Trophoblast cell (in vitro differentiated cells and primary cell): ENCODE results near the gene CFTR.

Experiments
- DNase-seq, 2 donors: peaks; one replicate each; pipeline ENCODE4 v3.0.0-alpha.2; 2016
- H2AFZ ChIP-seq: 2 replicates; pipeline ENCODE4 v1.6.1; 2013; ENCODE audit warnings: low read length, moderate library complexity, mild to moderate bottlenecking; ENCODE audit not compliant: insufficient read depth, poor library complexity
- H2AK5ac ChIP-seq: 2 replicates; pipeline ENCODE4 v1.6.1; 2013; ENCODE audit warnings: mild to moderate bottlenecking, low read length
- H2BK120ac ChIP-seq: 2 replicates; pipeline ENCODE4 v1.6.1; 2013; ENCODE audit warnings: low read length, mild to moderate bottlenecking, moderate library complexity; ENCODE audit not compliant: insufficient read depth, poor library complexity
- H2BK12ac ChIP-seq: 2 replicates; pipeline ENCODE4 v1.6.1; 2013; ENCODE audit warnings: mild to moderate bottlenecking, low read length, moderate library complexity
- H2BK5ac ChIP-seq: 2 replicates; pipeline ENCODE4 v1.6.1; 2013; ENCODE audit warnings: low read length, low read depth, moderate library complexity, mild to moderate bottlenecking; ENCODE audit not compliant: poor library complexity
- H3K14ac ChIP-seq: 2 replicates; pipeline ENCODE4 v1.6.1; 2013; ENCODE audit warnings: mild to moderate bottlenecking, low read length
- H3K18ac ChIP-seq: 2 replicates; pipeline ENCODE4 v1.6.1; 2013; ENCODE audit warnings: mild to moderate bottlenecking, low read length
- H3K23ac ChIP-seq: 2 replicates; pipeline ENCODE4 v1.6.1; 2013; ENCODE audit warnings: low read length
- H3K27ac ChIP-seq: 2 replicates; pipeline ENCODE4 v1.5.1; 2013; ENCODE audit warnings: low read depth, mild to moderate bottlenecking, inconsistent platforms, low read length, moderate library complexity
- H3K27me3 ChIP-seq: 2 replicates; pipeline ENCODE4 v1.6.1; 2013; ENCODE audit warnings: inconsistent platforms, mild to moderate bottlenecking, low read length, moderate library complexity; ENCODE audit not compliant: insufficient read depth
- H3K36me3 ChIP-seq, 2 experiments: 1 replicate in 1 of 2; 2 replicates in 1 of 2; pipeline ENCODE4 v1.6.1; 2013; ENCODE audit warnings: low read length in 2 of 2, mild to moderate bottlenecking in 2 of 2, moderate library complexity in 1 of 2; ENCODE audit not compliant: insufficient read depth in 2 of 2, control insufficient read depth in 1 of 2
- H3K4ac ChIP-seq: 2 replicates; pipeline ENCODE4 v1.6.1; 2013; ENCODE audit warnings: low read depth, mild to moderate bottlenecking, low read length, moderate library complexity
- H3K4me1 ChIP-seq, 2 experiments: 1 replicate in 1 of 2; 2 replicates in 1 of 2; pipeline ENCODE4 v1.6.1; 2013; ENCODE audit warnings: low read length in 2 of 2, mild to moderate bottlenecking in 2 of 2, moderate library complexity in 1 of 2; ENCODE audit not compliant: insufficient read depth in 2 of 2, control insufficient read depth in 1 of 2
- H3K4me2 ChIP-seq: 2 replicates; pipeline ENCODE4 v1.6.1; 2013; ENCODE audit warnings: inconsistent platforms, mild to moderate bottlenecking, low read length, moderate library complexity
- H3K4me3 ChIP-seq: 2 replicates; pipeline ENCODE4 v1.5.1; 2013; ENCODE audit warnings: mild to moderate bottlenecking, low read depth, low read length, inconsistent platforms
- H3K79me1 ChIP-seq: one replicate; pipeline ENCODE4 v1.6.1; 2013; ENCODE audit warnings: low read length
- H3K79me2 ChIP-seq: 2 replicates; pipeline ENCODE4 v1.6.1; 2013; ENCODE audit warnings: low read length, mild to moderate bottlenecking; ENCODE audit not compliant: control insufficient read depth, insufficient read depth, poor library complexity
- H3K9ac ChIP-seq: 2 replicates; pipeline ENCODE4 v1.6.1; 2013; ENCODE audit warnings: mild to moderate bottlenecking, low read length
- H3K9me3 ChIP-seq: 2 replicates; pipeline ENCODE4 v1.6.1; 2013; ENCODE audit warnings: low read depth, mild to moderate bottlenecking, control low read depth, inconsistent platforms, low read length; ENCODE audit not compliant: insufficient read depth
- H4K12ac ChIP-seq: 2 replicates; pipeline ENCODE4 v1.6.1; 2013; ENCODE audit warnings: low read depth, mild to moderate bottlenecking, low read length, moderate library complexity
- H4K8ac ChIP-seq: 2 replicates; pipeline ENCODE4 v1.6.1; 2013; ENCODE audit warnings: low read depth, mild to moderate bottlenecking, low read length, moderate library complexity
- H4K91ac ChIP-seq: one replicate; pipeline ENCODE4 v1.6.1; 2013; ENCODE audit warnings: low read depth, mild to moderate bottlenecking, low read length, moderate library complexity
- WGBS: extraction: QIAGEN DNeasy Blood & Tissue Kit; methylation state at CpG from one replicate; pipeline ENCODE4 v1.1.7; 2013; ENCODE audit warnings: missing lambda C conversion rate; ENCODE audit not compliant: insufficient read length, insufficient coverage; ENCODE audit errors: extremely low coverage; 5-methylcytosine and 5-hydroxymethylcytosine counted together

CFTR gene

DNA sequence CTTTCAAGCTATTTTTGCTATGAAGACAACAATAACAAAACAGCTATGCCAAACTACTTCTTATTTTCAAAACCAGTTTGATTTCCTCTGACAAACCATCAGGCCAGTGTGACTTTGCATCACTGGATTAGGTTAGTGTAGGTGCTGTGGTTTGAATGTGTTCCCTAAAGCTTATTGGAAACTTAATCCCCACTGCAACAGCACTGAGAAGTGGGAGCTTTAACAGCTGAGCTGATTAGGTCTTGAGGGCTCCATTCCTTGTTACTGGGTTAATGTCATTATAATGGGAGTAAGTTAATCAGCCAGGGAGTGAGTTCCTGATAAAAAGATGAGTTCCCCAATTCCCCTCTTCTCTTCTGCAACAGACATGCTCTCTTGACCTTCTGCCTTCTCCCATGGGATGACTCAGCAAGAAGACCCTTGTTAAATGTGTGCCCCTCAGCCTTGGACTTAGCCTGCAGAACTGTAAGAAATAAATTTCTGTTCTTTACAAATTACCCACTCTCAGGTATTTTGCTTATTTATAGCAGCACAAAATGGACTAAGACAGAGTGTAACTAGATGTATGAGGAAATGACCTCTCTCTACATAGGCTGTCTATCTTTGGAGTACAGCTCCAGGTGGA is 206.6 kb downstream of the CFTR start:
- Histone ChIP-seq H3K27me3 (no peaks in the 10 kb centered on the region), H3K4me2 (no peak overlapping the region), H3K9ac (no peak overlapping the region), H3K4me1 (no peaks in the 10 kb centered on the region), H3K9me3 (no peaks in the 10 kb centered on the region), H4K12ac (no peak overlapping the region), H3K18ac (no peak overlapping the region), H2BK120ac (no peak overlapping the region), H3K4ac (no peak overlapping the region), H3K27ac (no peak overlapping the region), H3K79me2 (no peaks in the 10 kb centered on the region), H3K4me3 (no peak overlapping the region), H3K79me1 (no peaks in the 10 kb centered on the region), H2BK12ac (no peak overlapping the region), H3K36me3 (no peaks in the 10 kb centered on the region), H4K91ac (no peak overlapping the region), H3K14ac (no peak overlapping the region), H4K8ac (no peak overlapping the region), H2AK5ac (no peak overlapping the region), H3K23ac (no peak overlapping the region), H2AFZ (no peak overlapping the region), H2BK5ac (no peak overlapping the region)
- DNase-seq: no peak

DNA sequence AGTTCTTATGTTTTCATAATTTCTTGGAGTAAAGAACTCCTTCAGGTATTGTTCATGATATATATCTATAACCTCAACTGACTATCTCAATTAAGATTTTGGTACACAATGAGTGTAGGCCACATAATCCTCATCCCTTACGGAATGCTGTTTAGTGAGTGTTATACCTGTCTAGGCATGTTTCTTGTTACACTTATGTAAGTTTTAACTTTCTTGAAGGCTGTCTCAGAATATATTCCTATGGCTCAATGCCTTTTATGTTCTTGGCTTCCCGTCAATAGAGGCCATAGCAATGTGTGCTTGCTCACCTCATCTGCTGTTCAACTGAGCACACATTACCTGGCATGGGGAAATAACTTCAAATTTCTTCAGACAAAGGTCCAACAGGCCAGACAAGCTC is 208.3 kb downstream of the CFTR start:
- H3K18ac ChIP-seq: no peak overlapping the region
- no peak overlapping the region for H2AK5ac ChIP-seq
- H3K9me3 ChIP-seq: no peaks in the 10 kb centered on the region
- H3K4me1 ChIP-seq: no peaks in the 10 kb centered on the region
- DNase-seq: peak in 1 of 2 donors; percentile 22
- no peak overlapping the region for H4K12ac ChIP-seq
- H3K4ac ChIP-seq: no peak overlapping the region
- H2BK5ac ChIP-seq: no peak overlapping the region
- no CpG with 5 or more reads among the region's 2 CpGs for WGBS
- H3K27ac ChIP-seq: no peak overlapping the region
- H3K23ac ChIP-seq: no peak overlapping the region
- H3K14ac ChIP-seq: no peak overlapping the region
- H3K79me1 ChIP-seq: no peaks in the 10 kb centered on the region
- no peak overlapping the region for H4K91ac ChIP-seq
- no peak overlapping the region for H2BK12ac ChIP-seq
- H3K79me2 ChIP-seq: no peaks in the 10 kb centered on the region
- no peak overlapping the region for H2BK120ac ChIP-seq
- H4K8ac ChIP-seq: no peak overlapping the region
- no peaks in the 10 kb centered on the region for H3K36me3 ChIP-seq
- no peaks in the 10 kb centered on the region for H3K27me3 ChIP-seq
- H3K9ac ChIP-seq: no peak overlapping the region
- H2AFZ ChIP-seq: no peak overlapping the region
- H3K4me3 ChIP-seq: no peak overlapping the region
- H3K4me2 ChIP-seq: no peak overlapping the region

DNA sequence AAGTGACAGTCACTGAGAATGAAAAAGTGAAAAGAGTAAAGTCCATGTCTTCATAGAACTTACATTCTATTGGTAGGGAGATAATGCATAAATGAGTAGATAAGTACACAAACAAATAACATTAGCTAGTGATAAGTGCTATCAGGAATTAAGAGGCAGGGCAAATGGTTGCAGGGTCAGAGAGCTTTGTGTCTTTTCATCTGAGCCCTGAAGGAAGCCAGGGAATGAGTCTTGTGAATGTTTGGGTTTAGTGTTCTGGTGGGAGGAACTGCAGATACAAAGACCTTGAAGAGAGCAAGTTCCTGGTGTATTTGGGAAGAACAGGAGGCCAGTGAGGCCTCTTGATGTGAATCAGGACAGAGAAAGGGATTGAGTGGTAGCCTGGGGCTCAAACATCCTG is 209.6 kb downstream of the CFTR start:
- H4K91ac ChIP-seq: no peak overlapping the region
- no peaks in the 10 kb centered on the region for H3K79me1 ChIP-seq
- no peaks in the 10 kb centered on the region for H3K4me1 ChIP-seq
- H3K4ac ChIP-seq: no peak overlapping the region
- H3K23ac ChIP-seq: no peak overlapping the region
- no peak overlapping the region for H3K9ac ChIP-seq
- no peaks in the 10 kb centered on the region for H3K9me3 ChIP-seq
- H3K27me3 ChIP-seq: no peaks in the 10 kb centered on the region
- H2AK5ac ChIP-seq: no peak overlapping the region
- no peaks in the 10 kb centered on the region for H3K36me3 ChIP-seq
- no peak overlapping the region for H4K12ac ChIP-seq
- H3K27ac ChIP-seq: no peak overlapping the region
- H2AFZ ChIP-seq: no peak overlapping the region
- H3K4me3 ChIP-seq: no peak overlapping the region
- H3K4me2 ChIP-seq: no peak overlapping the region
- H3K18ac ChIP-seq: no peak overlapping the region
- H3K79me2 ChIP-seq: no peaks in the 10 kb centered on the region
- DNase-seq: no peak
- no peak overlapping the region for H2BK12ac ChIP-seq
- no peak overlapping the region for H2BK5ac ChIP-seq
- no peak overlapping the region for H3K14ac ChIP-seq
- no peak overlapping the region for H2BK120ac ChIP-seq
- no peak overlapping the region for H4K8ac ChIP-seq

DNA sequence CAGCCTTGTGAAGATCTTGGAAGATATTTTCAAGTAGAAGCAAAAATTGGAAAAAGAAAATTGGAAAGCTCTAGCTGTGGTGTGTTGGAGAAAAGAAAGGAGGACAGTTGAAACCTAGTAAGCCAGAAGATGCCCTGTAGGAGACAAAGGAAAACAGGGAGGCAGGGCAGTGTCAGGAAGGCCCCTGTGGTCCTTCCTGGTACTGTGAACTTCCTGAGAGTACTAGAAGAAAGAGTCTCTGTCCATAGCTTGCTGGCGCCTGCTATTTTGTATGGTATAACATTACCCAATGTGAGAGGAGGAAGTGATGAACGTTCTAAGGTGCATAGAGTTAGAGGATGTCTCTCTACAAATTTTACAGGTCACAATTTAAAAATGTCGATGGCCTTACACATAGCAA is 210.3 kb downstream of the CFTR start:
- no peak overlapping the region for H4K91ac ChIP-seq
- H3K4ac ChIP-seq: no peak overlapping the region
- no peaks in the 10 kb centered on the region for H3K79me1 ChIP-seq
- H2BK12ac ChIP-seq: no peak overlapping the region
- no peak overlapping the region for H3K4me3 ChIP-seq
- no peak overlapping the region for H3K27ac ChIP-seq
- no peaks in the 10 kb centered on the region for H3K36me3 ChIP-seq
- H3K14ac ChIP-seq: no peak overlapping the region
- H4K8ac ChIP-seq: no peak overlapping the region
- no peak overlapping the region for H2AFZ ChIP-seq
- WGBS: no CpG with 5 or more reads among the region's 3 CpGs
- H3K18ac ChIP-seq: no peak overlapping the region
- no peak overlapping the region for H3K23ac ChIP-seq
- no peak overlapping the region for H3K9ac ChIP-seq
- no peak for DNase-seq
- H3K9me3 ChIP-seq: no peaks in the 10 kb centered on the region
- H2AK5ac ChIP-seq: no peak overlapping the region
- H4K12ac ChIP-seq: no peak overlapping the region
- H2BK5ac ChIP-seq: no peak overlapping the region
- H3K27me3 ChIP-seq: no peaks in the 10 kb centered on the region
- no peak overlapping the region for H2BK120ac ChIP-seq
- no peaks in the 10 kb centered on the region for H3K79me2 ChIP-seq
- no peaks in the 10 kb centered on the region for H3K4me1 ChIP-seq
- H3K4me2 ChIP-seq: no peak overlapping the region
